CD4-positive, alpha-beta T cell treated with Interleukin-15 for 4 hours (primary cell): ENCODE data around the gene THAP4.
A peak's percentile ranks its signal among the peaks of the same experiment; 100 is the strongest.

Experiments
- DNase-seq: peaks from one replicate; pipeline ENCODE4 v3.0.0-alpha.2; 2020; ENCODE audit warnings: low spot score

THAP4 gene

DNA sequence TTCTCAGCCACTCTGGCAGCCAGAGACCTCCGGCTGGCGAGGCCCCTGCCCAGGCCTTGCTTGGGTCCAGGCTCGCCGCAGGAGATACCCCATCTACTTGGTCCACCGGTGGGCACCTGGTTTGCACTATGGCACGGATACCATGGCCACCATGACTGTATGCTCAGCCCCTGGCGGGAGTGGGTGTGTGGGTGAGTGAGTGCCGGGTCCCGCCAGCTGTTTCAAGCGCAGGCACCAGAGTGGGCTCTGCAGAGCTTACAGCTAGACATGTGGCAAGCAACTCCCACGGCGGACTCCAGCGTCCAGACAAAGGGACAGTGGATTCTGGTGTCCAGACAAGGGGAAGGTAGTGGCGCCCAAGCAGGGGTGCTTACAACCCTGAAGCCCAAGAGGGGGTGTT lies 2.0 kb upstream of the THAP4 start:
- DNase-seq: no peak

DNA sequence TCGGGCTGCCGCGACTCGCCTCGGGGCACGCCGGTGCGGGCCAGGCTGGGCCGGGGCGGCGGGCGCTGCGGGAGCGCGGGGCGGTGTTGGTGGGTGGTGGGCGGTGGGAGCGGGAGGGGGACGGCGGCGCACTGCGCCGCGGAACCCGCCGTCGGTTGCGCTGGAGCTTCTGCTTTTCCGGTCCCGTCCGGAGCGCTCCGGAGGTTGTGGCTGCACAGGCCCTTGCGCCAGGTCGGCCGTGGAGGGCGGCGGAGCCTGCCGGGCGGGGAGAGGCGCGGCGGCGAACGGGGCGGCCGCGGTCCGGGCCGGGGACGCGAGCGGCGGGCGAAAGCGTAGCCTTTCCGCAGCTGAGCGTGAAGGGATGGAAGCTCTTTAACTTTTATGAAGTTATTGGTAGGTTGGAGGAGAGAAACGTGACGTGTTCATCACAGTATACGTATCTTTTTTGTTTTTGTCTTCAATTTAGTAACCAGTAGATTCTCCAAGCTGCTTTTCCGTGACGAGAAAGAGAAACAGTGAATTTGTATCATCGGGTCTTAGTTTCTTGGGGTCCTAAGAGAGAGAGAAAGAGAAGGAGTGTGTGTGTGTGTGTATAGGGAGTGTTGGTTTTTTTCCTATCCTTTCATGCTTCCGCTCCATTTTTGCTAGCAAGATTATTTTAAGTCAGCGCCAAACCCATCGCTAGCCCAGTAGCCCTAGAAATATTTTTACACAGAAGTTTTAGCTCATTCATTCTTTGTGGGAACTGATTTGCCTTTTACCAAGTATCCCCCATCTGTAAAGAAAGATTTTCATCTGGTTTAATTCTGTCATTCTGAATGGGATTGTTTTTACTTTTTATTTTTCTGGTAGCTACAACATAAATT lies 1.1 kb upstream of the THAP4 start:
- no peak for DNase-seq

DNA sequence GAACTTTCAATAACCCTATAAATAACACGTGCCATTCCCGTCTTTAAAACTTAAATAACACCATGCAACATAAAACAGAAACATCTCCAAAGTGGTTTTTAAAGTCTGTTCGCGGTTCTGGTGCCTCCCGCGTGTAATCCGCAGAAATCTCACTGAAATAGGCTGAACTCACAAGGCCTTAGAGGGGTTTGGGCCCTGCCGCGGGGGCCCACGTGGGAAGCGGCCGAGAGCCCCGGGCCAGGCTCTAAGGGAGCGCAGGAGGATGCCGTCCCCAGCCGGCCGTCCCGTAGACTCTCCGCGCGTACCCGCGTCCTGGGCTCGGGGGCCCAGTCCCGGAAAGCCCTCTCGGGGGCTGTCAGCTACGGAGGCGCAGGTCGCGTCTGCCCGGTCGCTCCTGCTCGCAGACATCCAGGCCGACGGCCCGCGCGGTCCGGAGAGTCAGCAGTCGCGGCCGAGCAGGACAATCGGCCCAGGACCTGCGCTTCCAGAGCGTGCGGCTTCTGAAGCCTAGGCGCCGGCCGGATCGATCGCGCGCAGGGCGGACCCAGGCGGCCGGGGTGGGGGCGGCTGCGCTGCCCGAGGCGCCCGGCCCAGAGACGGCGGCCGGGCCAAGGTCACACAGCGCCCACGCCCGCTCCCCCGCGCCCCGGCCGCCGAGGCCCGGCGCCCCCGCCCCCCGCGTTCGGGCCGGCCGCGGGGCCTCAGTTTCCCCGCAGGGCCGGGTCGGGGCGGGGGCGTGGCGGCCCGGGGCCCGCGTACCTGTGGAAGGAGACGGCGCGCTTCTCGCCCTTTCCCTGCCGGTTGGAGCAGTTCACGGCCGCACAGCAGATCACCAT lies 558 bp downstream of the THAP4 start:
- peak; percentile 4 for DNase-seq

DNA sequence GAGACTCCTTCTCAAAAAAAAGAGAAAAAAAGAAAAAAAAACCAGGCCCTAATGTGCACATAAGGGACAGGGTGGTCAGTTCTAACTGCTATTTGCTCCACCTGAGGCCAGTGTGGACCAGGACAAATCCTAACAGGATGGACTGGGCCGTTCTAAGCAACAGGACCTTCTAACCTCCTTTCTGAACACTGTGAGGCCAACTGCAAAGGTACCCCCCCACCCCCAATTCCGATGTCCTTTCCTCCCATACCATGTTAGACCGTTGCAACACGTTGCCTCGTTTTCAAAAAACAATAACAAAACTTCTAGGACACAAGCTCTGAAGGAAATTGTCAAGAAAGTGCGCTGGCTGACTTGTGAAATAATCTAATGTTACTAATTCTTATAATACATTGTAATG lies 1.2 kb downstream of the THAP4 start:
- no peak for DNase-seq

DNA sequence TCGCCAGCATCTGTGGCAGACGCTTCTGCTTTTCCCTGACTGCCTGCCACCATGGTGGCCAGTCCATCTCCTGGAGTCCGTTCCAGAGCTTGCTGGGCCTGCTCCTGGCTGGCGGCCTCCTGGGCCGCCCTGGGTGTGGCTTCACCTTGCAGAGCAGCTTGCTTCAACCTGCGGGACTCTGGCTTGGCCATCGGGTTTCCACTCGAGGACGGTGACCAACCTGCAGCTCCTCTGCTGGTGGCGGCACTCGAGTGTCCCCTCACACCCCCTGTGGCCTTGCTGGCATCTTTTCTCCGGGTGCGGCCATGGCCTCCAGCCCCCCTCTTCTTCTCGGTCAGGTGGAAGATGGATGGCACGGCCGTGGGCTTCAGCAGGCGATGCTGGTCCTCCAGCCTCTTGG lies 3.4 kb downstream of the THAP4 start:
- no peak for DNase-seq

DNA sequence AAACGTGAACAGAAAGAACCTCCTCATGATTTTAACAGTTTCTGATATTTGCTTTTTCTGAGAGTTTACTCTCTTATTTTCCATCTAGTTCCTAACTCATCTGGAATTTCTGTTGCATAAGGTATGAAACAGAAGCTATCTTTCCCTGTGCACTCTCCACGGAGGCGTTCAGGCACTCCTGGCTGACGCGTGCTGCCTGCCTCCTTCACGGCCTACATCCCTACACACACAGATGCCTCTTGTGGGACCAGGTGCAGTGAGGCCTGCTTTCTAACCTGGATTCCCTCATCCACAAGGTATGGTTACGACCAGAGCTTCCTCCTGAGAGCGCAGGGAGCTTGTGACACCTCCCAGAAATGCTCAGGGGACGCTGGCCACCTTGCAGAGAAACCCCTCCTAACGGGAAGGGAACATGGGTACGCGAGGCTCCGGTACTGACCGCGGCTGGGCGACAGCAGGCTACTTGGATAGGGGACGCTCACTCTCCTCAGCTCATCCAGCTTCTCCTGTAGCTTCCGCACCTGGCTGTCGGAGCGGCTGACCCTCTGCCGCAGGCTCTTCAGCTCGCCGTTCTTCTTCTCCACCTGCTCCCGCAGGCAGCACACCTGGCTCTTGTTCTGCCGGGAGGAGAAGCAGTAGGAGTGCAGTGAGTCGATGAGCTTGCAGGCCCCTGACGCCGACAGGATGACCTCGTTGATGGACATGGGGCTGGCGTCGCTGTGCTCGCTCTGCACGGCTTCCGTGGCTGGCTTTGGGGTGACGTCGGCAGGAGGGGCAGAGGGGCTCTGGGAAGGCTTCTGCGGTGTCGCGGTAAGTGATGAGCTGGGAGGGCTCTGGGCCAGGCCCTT lies 4.3 kb downstream of the THAP4 start:
- no peak for DNase-seq

DNA sequence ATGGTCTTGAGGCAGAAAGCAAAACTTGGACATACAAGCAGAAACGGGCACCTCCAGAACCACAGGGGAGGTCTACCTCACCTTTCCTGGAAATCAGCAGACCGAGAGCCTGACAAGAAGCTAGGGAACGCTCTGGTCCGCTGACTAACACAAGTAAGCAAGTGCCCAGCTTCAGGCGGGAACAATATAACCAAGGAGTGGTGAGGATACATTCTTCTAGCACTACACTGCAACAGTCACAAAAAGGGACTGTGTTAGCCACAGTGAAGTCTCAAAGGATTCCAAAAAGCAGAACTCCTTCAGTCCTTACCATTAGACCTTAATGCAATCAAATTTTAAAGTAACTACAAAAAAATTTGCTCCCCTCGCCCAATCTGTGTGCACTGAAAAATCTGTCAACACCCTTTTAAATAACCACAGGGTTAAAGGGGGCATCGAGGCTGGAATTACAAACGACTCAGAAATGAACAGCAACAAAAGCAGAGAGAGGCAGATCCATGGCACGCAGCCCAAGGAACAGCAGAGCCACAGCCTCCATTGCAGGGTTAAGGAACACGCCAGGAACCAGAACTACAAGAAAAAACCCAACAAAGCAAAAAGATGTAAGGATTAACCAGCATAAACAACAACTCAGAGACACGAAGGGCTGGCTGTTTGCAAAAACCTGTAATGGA lies 7.1 kb downstream of the THAP4 start:
- no peak for DNase-seq

DNA sequence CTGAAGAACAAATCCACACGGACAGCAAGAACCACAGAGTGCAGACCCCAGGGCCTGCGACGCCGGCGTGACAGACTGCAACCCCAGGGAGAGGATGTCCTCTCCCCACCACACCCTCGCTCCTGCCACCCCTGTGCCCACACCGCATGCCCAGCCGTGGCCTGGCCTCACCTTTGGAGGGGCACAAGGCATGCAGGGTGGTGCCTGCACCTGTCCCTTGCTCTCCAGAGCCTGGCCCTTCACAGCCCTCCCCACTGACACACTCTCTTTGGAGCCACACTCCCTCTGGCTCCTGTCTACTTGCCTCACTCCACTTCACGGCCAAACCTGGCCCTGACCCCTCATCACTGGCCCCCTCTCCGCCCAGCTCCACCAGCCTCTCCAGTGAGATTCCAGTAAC lies 9.3 kb downstream of the THAP4 start:
- no peak for DNase-seq

DNA sequence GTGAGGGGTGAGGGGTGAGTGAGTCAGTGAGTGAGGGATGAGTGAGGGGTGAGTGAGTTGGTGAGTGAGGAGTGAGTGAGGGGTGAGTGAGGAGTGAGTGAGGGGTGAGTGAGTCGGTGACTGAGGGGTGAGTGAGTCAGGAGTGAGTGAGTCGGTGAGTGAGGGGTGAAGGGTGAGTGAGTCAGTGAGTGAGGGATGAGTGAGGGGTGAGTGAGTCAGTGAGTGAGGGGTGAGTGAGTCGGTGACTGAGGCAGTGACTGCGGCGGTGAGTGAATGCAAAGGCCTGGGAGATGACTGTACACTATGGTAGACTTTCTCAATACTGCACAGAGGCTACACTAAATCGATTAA lies 16.6 kb downstream of the THAP4 start:
- peak; percentile 48 for DNase-seq

DNA sequence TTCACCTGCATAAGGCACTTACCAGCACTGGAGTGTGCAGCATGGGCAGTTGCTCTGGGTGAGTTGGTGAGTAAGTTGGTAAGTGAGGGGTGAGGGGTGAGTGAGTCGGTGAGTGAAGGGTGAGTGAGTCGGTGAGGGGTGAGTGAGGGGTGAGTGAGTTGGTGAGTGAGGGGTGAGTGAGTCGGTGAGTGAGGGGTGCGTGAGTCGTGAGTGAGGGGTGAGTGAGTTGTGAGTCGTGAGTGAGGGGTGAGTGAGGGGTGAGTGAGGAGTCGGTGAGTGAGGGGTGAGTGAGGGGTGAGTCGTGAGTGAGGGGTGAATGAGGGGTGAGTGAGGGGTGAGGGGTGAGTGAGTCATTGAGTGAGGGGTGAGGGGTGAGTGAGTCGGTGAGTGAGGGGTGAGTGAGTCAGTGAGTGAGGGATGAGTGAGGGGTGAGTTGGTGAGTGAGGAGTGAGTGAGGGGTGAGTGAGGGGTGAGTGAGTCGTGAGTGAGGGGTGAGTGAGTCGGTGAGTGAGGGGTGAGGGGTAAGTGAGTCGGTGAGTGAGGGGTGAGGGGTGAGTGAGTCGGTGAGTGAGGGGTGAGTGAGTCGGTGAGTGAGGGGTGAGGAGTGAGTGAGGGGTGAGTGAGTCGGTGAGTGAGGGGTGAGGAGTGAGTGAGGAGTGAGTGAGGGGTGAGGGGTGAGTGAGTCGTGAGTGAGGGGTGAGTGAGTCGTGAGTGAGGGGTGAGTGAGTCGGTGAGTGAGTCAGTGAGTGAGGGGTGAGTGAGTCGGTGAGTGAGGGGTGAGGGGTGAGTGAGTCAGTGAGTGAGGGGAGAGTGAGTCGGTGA lies 17.1 kb downstream of the THAP4 start:
- no peak for DNase-seq

DNA sequence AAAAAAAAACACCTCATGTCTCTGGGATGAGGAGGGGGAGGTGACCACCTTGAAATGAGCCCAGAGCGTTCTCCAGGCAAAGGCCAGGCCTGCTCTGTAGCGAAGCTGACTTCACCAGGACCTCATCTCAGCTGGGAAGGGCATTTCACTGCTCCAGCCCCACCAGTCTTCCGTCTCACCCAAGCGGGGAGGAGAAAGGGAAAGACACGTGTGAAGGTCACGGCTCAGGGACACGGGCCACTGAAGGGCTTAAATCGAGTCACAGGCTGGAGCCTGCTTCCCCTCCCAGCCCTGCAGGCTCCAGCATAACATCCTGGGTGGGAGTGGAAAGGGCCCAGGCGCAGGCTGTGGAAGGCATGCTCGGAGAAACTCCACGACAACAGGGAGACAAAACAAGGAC lies 18.1 kb downstream of the THAP4 start:
- no peak for DNase-seq

DNA sequence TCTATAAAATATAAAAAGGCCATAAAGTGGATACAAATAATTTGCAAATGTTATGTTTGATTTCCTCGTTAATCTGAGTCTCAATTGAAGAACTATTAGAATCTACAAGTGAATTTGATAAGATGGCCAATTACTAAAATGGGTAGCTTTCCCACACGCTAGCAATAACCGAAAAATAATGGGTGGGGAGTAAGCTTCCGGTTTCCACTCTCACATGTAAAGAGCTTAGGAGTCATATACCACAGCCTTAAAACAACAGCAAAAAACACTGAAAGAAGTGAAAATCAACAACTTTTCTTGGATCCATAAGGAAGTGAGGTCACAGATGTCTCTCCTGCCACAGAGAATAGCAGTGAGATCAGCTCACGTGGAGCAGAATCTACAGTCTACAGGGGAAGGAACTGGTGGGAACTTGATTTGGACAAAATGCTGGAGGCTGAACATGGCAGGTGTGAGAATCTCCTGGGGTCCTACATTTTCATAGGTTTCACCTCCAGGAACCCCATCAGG lies 18.6 kb downstream of the THAP4 start:
- no peak for DNase-seq

DNA sequence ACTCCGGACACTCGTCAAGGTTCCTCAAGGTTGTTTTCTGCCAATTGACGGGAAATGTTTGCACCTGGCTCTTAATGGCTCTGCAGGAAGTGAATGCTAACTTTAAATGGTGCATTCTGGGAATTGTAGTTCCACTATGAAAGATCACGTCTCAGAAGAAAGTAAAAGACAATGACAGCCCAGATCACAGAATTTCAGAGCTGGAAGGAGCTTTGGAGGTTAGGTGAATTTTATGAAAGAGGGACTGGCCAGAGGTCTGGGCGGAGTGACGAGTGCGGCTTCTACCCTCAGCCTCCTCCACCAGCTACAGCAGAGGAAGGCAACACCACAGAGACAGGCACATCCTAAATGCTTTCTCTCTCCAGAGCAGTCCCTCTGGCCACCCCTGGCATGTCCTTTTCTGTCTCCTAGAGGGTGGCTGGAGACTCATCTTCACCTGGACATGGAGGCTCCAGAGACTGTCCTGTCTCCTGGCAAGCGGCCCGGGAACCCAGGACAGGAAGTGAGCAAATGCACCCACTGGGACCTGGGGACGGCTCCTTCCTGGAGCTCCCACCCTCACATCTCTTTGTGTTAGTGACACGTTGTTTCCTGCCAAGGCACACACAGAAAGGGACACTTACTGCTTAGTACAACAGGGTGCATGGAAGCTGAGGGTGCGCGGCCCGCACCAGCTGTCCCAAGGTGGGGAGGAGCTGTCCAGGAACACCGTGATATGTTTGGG lies 19.4 kb downstream of the THAP4 start:
- DNase-seq: peak; percentile 52

DNA sequence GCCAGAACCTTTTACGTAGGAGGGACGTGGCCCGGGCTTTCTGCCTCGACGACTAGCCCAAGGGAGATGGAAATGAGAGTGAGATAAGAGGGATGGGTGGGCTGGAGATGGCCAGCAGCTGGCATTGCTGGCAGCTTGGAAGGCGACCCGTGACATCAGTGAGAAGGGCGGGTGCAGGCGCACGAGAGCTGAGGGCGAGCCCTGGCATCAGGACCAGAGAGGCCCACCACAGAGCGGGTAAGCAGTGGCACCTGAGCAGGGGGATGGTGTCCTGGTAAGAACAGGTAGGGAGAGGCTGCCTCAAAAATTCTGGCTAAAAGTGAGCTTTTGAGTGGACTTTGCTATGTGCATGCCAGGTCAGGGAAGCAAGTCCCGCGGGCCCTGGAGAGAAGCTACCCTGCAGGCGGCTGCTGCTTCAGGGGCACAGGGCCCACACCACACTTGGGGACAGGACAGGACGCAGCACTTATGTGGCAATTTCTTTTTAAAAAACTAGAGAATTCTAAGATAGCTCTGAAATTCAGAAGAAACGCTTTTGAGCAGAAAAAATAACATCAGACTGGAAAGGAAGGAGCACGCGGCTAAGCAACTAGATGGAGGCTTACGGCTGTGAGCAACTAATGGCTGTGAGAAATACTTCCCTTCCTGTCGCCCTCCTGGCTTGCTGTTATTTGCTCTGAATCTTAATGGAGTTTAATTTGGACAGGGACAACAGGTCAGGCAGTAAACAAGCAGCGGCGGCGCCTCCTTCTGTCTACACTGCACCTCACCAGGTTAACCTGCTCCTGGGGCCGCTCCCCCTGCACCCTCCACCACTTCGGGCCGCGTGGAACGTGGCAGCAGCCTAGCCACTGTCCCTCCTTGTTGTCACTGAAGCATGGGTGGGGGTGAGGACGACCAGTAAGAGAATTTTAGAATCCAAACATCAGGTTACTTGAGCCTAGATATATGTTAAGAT lies 20.5 kb downstream of the THAP4 start:
- DNase-seq: no peak

DNA sequence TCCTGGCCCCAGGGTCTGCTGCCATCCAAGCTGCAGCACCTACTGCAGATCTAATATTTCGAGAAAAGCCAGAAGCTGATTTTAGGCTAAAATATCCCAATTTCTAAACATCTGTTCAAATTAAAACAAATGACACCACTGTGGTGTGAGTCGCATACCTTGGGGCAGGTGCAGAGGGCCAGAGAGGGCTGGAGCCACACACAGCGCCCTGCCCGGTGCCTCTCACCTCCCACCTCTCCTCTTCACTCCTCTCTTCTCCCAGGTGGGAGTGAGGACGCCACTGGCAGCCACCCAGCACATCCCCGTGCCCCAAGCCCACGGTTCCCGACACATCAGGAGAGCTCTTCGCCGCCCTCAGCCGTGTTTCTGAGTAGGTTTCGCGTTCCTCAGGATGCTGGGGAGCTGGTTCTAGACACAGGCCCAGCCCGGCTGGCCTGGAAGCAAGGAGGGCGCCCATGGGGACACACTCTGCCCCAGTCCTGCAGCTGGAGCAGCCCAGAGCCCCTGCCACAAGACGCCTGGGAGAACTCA lies 21.4 kb downstream of the THAP4 start:
- no peak for DNase-seq

DNA sequence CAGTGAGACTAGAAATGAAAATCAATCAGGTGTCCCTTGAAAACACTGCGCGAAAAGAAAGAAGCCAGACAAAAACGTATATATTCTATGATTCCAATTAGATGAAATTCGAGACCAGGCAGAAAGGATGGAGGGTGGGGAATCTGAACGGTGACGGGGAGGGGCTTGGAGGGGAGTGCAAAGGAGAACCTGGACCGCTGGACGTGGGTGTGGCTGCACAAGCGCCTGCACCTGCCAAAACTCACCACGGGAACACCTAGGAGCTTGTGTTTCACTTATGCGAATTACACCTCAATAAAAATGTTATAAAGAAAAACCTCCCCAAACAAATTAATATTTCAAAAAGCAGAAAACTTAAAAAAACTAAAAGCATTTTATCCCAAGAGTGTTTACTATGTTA lies 21.9 kb downstream of the THAP4 start:
- no peak for DNase-seq

DNA sequence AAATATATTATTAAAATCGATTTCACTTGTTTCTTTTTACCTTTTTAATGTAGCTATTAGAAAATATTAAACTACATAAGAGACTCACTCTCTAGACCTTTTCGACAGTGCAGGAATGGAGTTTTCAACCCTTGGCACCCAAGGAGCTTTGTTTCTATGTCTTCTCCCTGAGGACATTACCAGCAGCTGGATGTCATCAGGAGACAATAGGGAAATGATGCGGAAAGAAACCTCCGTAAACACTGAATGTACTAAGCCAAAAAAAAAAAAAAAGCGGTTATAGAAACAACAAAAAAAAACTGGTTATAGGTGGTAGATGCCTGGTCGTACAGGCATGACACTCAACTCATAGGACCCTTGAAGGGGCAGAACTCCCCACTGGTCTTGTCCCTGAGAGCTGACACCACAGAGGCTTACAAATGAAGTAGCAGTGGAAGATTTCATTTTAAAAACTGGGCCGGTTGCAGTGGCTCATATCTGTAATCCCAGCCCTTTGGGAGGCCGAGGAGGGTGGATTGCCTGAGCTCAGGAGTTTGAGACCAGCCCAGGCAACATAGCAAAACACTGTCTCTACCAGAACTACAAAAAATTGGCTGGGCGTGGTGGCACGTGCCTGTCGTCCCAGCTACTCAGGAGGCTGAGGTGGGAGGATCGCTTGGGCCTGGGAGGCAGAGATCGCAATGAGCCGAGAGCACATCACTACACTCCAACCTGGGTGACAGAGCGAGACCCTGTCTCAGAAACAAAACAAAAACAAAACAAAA lies 23.8 kb downstream of the THAP4 start:
- DNase-seq: no peak
